ENCODE data around the gene GTF3C5.

DNA sequence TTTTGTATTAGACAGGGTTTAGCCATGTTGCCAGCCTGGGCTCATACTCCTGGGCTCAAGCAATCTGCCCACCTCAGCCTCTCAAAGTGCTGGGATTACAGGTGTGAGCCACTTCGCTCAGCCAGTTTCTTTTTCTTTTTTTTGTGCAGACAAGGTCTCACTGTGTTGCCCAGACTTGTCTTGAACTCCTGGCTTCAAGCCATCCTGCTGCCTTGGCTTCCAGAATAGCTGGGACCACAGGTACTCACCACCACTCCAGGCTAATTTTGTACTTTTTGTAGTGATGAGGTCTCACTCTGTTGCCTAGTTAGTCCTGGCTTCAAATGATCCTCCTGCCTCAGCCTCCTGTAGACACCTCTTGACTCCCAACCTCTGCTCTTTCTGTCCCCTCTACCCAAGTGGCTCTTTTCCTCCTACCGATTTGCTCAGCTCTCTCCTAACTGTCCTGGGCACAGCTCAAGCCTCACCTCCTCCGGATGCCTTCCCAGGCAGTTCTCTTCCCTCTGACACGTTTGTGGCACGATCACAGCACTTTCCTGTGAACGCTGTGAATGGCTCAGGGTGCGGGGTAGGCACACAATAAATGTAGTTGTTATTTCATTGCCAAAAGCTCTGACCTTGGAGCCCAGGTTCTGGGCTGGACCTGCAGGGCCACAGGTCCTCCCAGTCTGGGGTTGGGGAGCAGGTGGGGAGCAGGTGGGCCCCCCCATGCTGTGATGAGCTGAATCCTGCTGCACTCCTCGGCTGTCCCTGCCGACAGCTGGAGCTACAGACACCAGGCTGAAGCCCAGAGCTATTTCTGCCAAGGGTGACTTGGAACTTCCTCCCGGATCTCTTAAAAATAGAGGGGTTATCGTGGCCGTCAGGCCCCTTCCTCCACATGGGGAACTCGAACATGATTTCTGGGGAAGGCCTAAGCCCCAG, 28.4 kb upstream of the GTF3C5 start:
- TF ChIP-seq, protein P1, sequence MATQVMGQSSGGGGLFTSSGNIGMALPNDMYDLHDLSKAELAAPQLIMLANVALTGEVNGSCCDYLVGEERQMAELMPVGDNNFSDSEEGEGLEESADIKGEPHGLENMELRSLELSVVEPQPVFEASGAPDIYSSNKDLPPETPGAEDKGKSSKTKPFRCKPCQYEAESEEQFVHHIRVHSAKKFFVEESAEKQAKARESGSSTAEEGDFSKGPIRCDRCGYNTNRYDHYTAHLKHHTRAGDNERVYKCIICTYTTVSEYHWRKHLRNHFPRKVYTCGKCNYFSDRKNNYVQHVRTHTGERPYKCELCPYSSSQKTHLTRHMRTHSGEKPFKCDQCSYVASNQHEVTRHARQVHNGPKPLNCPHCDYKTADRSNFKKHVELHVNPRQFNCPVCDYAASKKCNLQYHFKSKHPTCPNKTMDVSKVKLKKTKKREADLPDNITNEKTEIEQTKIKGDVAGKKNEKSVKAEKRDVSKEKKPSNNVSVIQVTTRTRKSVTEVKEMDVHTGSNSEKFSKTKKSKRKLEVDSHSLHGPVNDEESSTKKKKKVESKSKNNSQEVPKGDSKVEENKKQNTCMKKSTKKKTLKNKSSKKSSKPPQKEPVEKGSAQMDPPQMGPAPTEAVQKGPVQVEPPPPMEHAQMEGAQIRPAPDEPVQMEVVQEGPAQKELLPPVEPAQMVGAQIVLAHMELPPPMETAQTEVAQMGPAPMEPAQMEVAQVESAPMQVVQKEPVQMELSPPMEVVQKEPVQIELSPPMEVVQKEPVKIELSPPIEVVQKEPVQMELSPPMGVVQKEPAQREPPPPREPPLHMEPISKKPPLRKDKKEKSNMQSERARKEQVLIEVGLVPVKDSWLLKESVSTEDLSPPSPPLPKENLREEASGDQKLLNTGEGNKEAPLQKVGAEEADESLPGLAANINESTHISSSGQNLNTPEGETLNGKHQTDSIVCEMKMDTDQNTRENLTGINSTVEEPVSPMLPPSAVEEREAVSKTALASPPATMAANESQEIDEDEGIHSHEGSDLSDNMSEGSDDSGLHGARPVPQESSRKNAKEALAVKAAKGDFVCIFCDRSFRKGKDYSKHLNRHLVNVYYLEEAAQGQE (IDR thresholded peaks at IDR 0.05; ENCODE audit: low read depth, low read length): no peak
- no peak for TF ChIP-seq ZNF384 (IDR thresholded peaks at IDR 0.05; ENCODE audit: borderline replicate concordance, low read depth, low read length)
- no peak for TF ChIP-seq TCF12 (IDR thresholded peaks at IDR 0.05; ENCODE audit: low read depth, low read length)
